Activated naive CD4-positive, alpha-beta T cell treated with anti-CD3 and anti-CD28 coated beads, Interleukin-2, amount 10 ng/mL, durations not matched to agents 7 days and 5 days (primary cell): ENCODE results near the gene PWWP2B.

Source experiments
- CTCF ChIA-PET: fragments of 350-600 bp; sonication (Branson Sonifier 250); formaldehyde crosslinking; loops from one replicate; lab custom pipeline; 2021; ENCODE audit warnings: antibody characterized with exemption; lab: Charles Lee
- DNase-seq: peaks from one replicate; pipeline ENCODE4 v3.0.0-alpha.2; 2020
- H3K27ac Mint-ChIP-seq: one replicate; pipeline ENCODE4 v1.8.0; 2021; ENCODE audit warnings: mild to moderate bottlenecking, moderate library complexity, mixed read lengths
- H3K27me3 Mint-ChIP-seq: one replicate; pipeline ENCODE4 v1.8.0; 2021; ENCODE audit warnings: mild to moderate bottlenecking, mixed read lengths
- H3K36me3 Mint-ChIP-seq: one replicate; pipeline ENCODE4 v1.8.0; 2021; ENCODE audit warnings: mixed read lengths
- H3K4me1 Mint-ChIP-seq: one replicate; pipeline ENCODE4 v1.8.0; 2021; ENCODE audit warnings: mixed read lengths
- H3K4me3 Mint-ChIP-seq: one replicate; pipeline ENCODE4 v1.8.0; 2021; ENCODE audit warnings: mild to moderate bottlenecking, moderate library complexity, mixed read lengths
- H3K9me3 Mint-ChIP-seq: one replicate; pipeline ENCODE4 v1.8.0; 2021; ENCODE audit warnings: mixed read lengths

Gene PWWP2B

GRCh38 chr10:132466520-132467463 is 69.8 kb downstream of the PWWP2B start:
- peak; percentile 11 for DNase-seq
- Mint-ChIP-seq H3K27ac (no peak overlapping the region), H3K27me3 (peaks cover 22% of the 10 kb centered on the region), H3K4me1 (no peaks in the 10 kb centered on the region), H3K9me3 (no peaks in the 10 kb centered on the region), H3K4me3 (no peak overlapping the region), H3K36me3 (no peaks in the 10 kb centered on the region)
- CTCF ChIA-PET: interaction anchor here (1.4 kb wide), 1 partner anchor 8 kb away, joined by 4 read pairs; no protein-coding TSS in a partner anchor
